Neutrophil (primary cell): Measurements from ENCODE around the gene CCBE1.

Source experiments
- H3K27ac ChIP-seq: fragments of 200-600 bp; sonication (generic); 2 replicates; pipeline ENCODE4 v1.5.1; 2016; ENCODE audit warnings: mild to moderate bottlenecking, moderate library complexity
- H3K27me3 ChIP-seq: fragments of 200-600 bp; sonication (generic); 2 replicates; pipeline ENCODE4 v1.6.0; 2016; ENCODE audit warnings: mild to moderate bottlenecking
- H3K36me3 ChIP-seq: fragments of 200-600 bp; sonication (generic); 2 replicates; pipeline ENCODE4 v1.5.1; 2017
- H3K4me1 ChIP-seq, 2 experiments: fragments of 200-600 bp in 1 of 2; sonication (generic) in 1 of 2; 1 replicate in 1 of 2; 2 replicates in 1 of 2; pipeline versions ENCODE4 v1.5.1 to v1.6.1; 2013 to 2016; ENCODE audit warnings: low read depth in 1 of 2, low read length in 1 of 2, mild to moderate bottlenecking in 1 of 2, moderate library complexity in 1 of 2; ENCODE audit not compliant: control insufficient read depth in 1 of 2, insufficient read depth in 1 of 2
- H3K4me3 ChIP-seq, 2 experiments: fragments of 200-600 bp in 1 of 2; sonication (generic) in 1 of 2; 1 replicate in 1 of 2; 2 replicates in 1 of 2; pipeline ENCODE4 v1.5.1; 2013 to 2016; ENCODE audit warnings: low read depth in 1 of 2, low read length in 1 of 2, mild to moderate bottlenecking in 1 of 2, moderate library complexity in 1 of 2
- H3K9me3 ChIP-seq: fragments of 200-600 bp; sonication (generic); 2 replicates; pipeline ENCODE4 v1.5.1; 2016
- CTCF ChIP-seq: fragments of 200-600 bp; sonication (generic); IDR thresholded peaks from 2 replicates; pipeline ENCODE4 v1.5.1; 2016; ENCODE audit warnings: antibody characterized with exemption

Gene CCBE1

GRCh38 chr18:59619816-59620215, 77.4 kb downstream of the CCBE1 start:
- no peak overlapping the region for H3K27ac ChIP-seq
- no peaks in the 10 kb centered on the region for H3K36me3 ChIP-seq
- no peaks in the 10 kb centered on the region for H3K9me3 ChIP-seq
- H3K4me3 ChIP-seq = no peak overlapping the region
- no peaks in the 10 kb centered on the region for H3K27me3 ChIP-seq
- H3K4me1 ChIP-seq = no peaks in the 10 kb centered on the region
- TF ChIP-seq CTCF = no peak

- Histone ChIP-seq H3K36me3 (no peaks in the 10 kb centered on the region), H3K9me3 (no peaks in the 10 kb centered on the region), H3K27ac (no peak overlapping the region), H3K27me3 (no peaks in the 10 kb centered on the region), H3K4me1 (no peaks in the 10 kb centered on the region), H3K4me3 (no peak overlapping the region)
- TF ChIP-seq CTCF = no peak
These were observed 79.7 kb downstream of the CCBE1 start for GRCh38 chr18:59617468-59617932.

- Histone ChIP-seq H3K27ac (no peak overlapping the region), H3K4me1 (no peaks in the 10 kb centered on the region), H3K36me3 (no peaks in the 10 kb centered on the region), H3K27me3 (no peaks in the 10 kb centered on the region), H3K9me3 (no peaks in the 10 kb centered on the region), H3K4me3 (no peak overlapping the region)
- no peak for TF ChIP-seq CTCF
These were observed 80.7 kb downstream of the CCBE1 start for GRCh38 chr18:59616501-59616900.

- Histone ChIP-seq H3K27ac (no peak overlapping the region), H3K9me3 (no peaks in the 10 kb centered on the region), H3K27me3 (no peaks in the 10 kb centered on the region), H3K36me3 (no peaks in the 10 kb centered on the region), H3K4me3 (no peak overlapping the region), H3K4me1 (no peaks in the 10 kb centered on the region)
- no peak for TF ChIP-seq CTCF
These were observed 83.3 kb downstream of the CCBE1 start for GRCh38 chr18:59613903-59614302.

- Histone ChIP-seq H3K36me3 (no peaks in the 10 kb centered on the region), H3K4me3 (no peak overlapping the region), H3K27me3 (no peaks in the 10 kb centered on the region), H3K9me3 (no peaks in the 10 kb centered on the region), H3K27ac (no peak overlapping the region), H3K4me1 (no peaks in the 10 kb centered on the region)
- no peak for TF ChIP-seq CTCF
These were observed 84.8 kb downstream of the CCBE1 start for GRCh38 chr18:59612381-59612780.
